ENCODE measurements around the gene TMEM45A. TPM values are rescaled to one million over a fixed set of nuclear protein-coding genes. Genes with fewer than 3 reads are reported as not detected.
"Not testable (repeated sequence)": the region's sequence is repeated elsewhere in the genome, so short reads cannot be mapped to it uniquely, and the experiment has no call there.

The TMEM45A gene
- total and polyA plus RNA-seq, 8 donors, result 23.5 to 53.8 (median 43.1) TPM

GRCh38 chr3:100578646-100579045 is 86.2 kb downstream of the TMEM45A start:
- Histone ChIP-seq H3K36me3 (no peaks in the 10 kb centered on the region), H3K27me3 (no peaks in the 10 kb centered on the region), H3K4me3 (no peak overlapping the region), H3K9me3 (no peaks in the 10 kb centered on the region), H3K27ac (no peak overlapping the region), H3K4me1 (no peaks in the 10 kb centered on the region)
- intact Hi-C loops (cut with DNase I), result no loop called here
- no peak for TF ChIP-seq CTCF (IDR thresholded peaks at IDR 0.05)
- no peak for DNase-seq
- ATAC-seq, result no peak

GRCh38 chr3:100580147-100580546 is 87.7 kb downstream of the TMEM45A start:
- intact Hi-C loops (cut with DNase I), result no loop called here
- Histone ChIP-seq H3K9me3 (no peaks in the 10 kb centered on the region), H3K27ac (no peak overlapping the region), H3K27me3 (no peaks in the 10 kb centered on the region), H3K4me1 (no peaks in the 10 kb centered on the region), H3K36me3 (no peaks in the 10 kb centered on the region), H3K4me3 (no peak overlapping the region)
- no peak for ATAC-seq
- no peak for TF ChIP-seq CTCF (IDR thresholded peaks at IDR 0.05)
- DNase-seq, result no peak

- Histone ChIP-seq H3K9me3 (no peaks in the 10 kb centered on the region), H3K4me1 (no peaks in the 10 kb centered on the region), H3K27ac (no peak overlapping the region), H3K4me3 (no peak overlapping the region), H3K27me3 (no peaks in the 10 kb centered on the region), H3K36me3 (no peaks in the 10 kb centered on the region)
- ATAC-seq (no peak), DNase-seq (no peak)
- intact Hi-C loops (cut with DNase I), result no loop called here
- no peak for TF ChIP-seq CTCF (IDR thresholded peaks at IDR 0.05)
Observed at GRCh38 chr3:100581650-100582049, 89.2 kb downstream of the TMEM45A start.

GRCh38 chr3:100582157-100582556 is 89.7 kb downstream of the TMEM45A start:
- H3K4me1 ChIP-seq; ATAC-seq; H3K36me3 ChIP-seq; intact Hi-C loops (cut with DNase I); H3K9me3 ChIP-seq; H3K4me3 ChIP-seq; DNase-seq; H3K27ac ChIP-seq; H3K27me3 ChIP-seq: not testable (repeated sequence)

GRCh38 chr3:100584101-100584660 is 91.8 kb downstream of the TMEM45A start:
- Histone ChIP-seq H3K36me3 (no peaks in the 10 kb centered on the region), H3K4me3 (no peak overlapping the region), H3K9me3 (no peaks in the 10 kb centered on the region), H3K4me1 (no peaks in the 10 kb centered on the region), H3K27me3 (no peaks in the 10 kb centered on the region), H3K27ac (no peak overlapping the region)
- no peak for DNase-seq
- no peak for ATAC-seq
- intact Hi-C loops (cut with DNase I), result no loop called here
- TF ChIP-seq CTCF (IDR thresholded peaks at IDR 0.05), result no peak

- TF ChIP-seq CTCF (IDR thresholded peaks at IDR 0.05), result no peak
- H3K4me1 ChIP-seq, result no peaks in the 10 kb centered on the region
- DNase-seq, result no peak
- intact Hi-C loops (cut with DNase I), result no loop called here
- H3K36me3 ChIP-seq, result no peaks in the 10 kb centered on the region
- no peaks in the 10 kb centered on the region for H3K27me3 ChIP-seq
- no peak overlapping the region for H3K27ac ChIP-seq
- no peak overlapping the region for H3K4me3 ChIP-seq
- ATAC-seq, result no peak
- H3K9me3 ChIP-seq, result no peaks in the 10 kb centered on the region
Observed at GRCh38 chr3:100586832-100587231, 94.4 kb downstream of the TMEM45A start.

All from left lung (tissue), 10 donors.